Naive thymus-derived CD4-positive, alpha-beta T cell (primary cell): ENCODE results near the gene EGR1. TPM values are rescaled to one million over a fixed set of nuclear protein-coding genes. Genes with fewer than 3 reads are reported as not detected.
A peak's percentile ranks its signal among the peaks of the same experiment; 100 is the strongest.

Experiments
- ATAC-seq: fragments of 150-1000 bp; cut with Tn5 transposase; 2 replicates; pipeline ENCODE4 v1.10.0; 2021; ENCODE audit warnings: mild to moderate bottlenecking, moderate library complexity
- CTCF ChIA-PET: fragments of 350-600 bp; sonication (Branson Sonifier 250); formaldehyde crosslinking; loops from one replicate; lab custom pipeline; 2021; ENCODE audit warnings: antibody characterized with exemption; lab: Charles Lee
- POLR2A ChIA-PET: fragments of 350-600 bp; sonication (Branson Sonifier 250); formaldehyde crosslinking; loops from one replicate; lab custom pipeline; 2021; ENCODE audit warnings: antibody characterized with exemption, inconsistent platforms; lab: Charles Lee
- DNase-seq, 9 donors: peaks; one replicate each; pipeline versions ENCODE4 v3.0.0 to v3.0.0-alpha.2; 2020 to 2022; ENCODE audit warnings: mixed read lengths in 1 of 9
- H3K27ac ChIP-seq: one replicate; pipeline ENCODE4 v1.7.0; 2013; ENCODE audit warnings: mild to moderate bottlenecking, low read depth, low read length, moderate library complexity
- H3K27me3 ChIP-seq, 2 donors: one replicate each; pipeline ENCODE4 v1.7.0; 2013; ENCODE audit warnings: low read length in 2 of 2, mild to moderate bottlenecking in 2 of 2, moderate library complexity in 2 of 2; ENCODE audit not compliant: control insufficient read depth in 2 of 2, insufficient read depth in 2 of 2
- H3K36me3 ChIP-seq, 3 experiments: 1 replicate in 2 of 3; 2 replicates in 1 of 3; pipeline ENCODE4 v1.7.0; 2013; ENCODE audit warnings: low read length in 3 of 3, mild to moderate bottlenecking in 3 of 3, moderate library complexity in 1 of 3; ENCODE audit not compliant: insufficient read depth in 3 of 3, control insufficient read depth in 2 of 3
- H3K4me1 ChIP-seq, 2 donors: one replicate each; pipeline ENCODE4 v1.7.0; 2013; ENCODE audit warnings: low read length in 2 of 2, mild to moderate bottlenecking in 2 of 2, moderate library complexity in 1 of 2; ENCODE audit not compliant: control insufficient read depth in 2 of 2, insufficient read depth in 2 of 2
- H3K4me3 ChIP-seq: 2 replicates; pipeline ENCODE4 v1.7.0; 2013; ENCODE audit warnings: mild to moderate bottlenecking, low read length
- H3K9me3 ChIP-seq, 3 experiments: 1 replicate in 2 of 3; 2 replicates in 1 of 3; pipeline ENCODE4 v1.7.0; 2013; ENCODE audit warnings: low read length in 3 of 3; ENCODE audit not compliant: control insufficient read depth in 2 of 3
- H3K27ac Mint-ChIP-seq, 9 donors: one replicate each; pipeline ENCODE4 v1.8.0; 2020 to 2022; ENCODE audit warnings: mixed read lengths in 9 of 9, mild to moderate bottlenecking in 8 of 9, moderate library complexity in 5 of 9, inconsistent platforms in 2 of 9
- H3K27me3 Mint-ChIP-seq, 5 donors: one replicate each; pipeline ENCODE4 v1.8.0; 2021 to 2022; ENCODE audit warnings: mixed read lengths in 5 of 5, mild to moderate bottlenecking in 1 of 5
- H3K36me3 Mint-ChIP-seq, 5 donors: one replicate each; pipeline ENCODE4 v1.8.0; 2020 to 2022; ENCODE audit warnings: mixed read lengths in 5 of 5, mild to moderate bottlenecking in 3 of 5, inconsistent platforms in 1 of 5
- H3K4me1 Mint-ChIP-seq, 7 donors: one replicate each; pipeline ENCODE4 v1.8.0; 2020 to 2022; ENCODE audit warnings: mixed read lengths in 7 of 7, mild to moderate bottlenecking in 3 of 7, inconsistent platforms in 1 of 7
- H3K4me3 Mint-ChIP-seq, 10 donors: one replicate each; pipeline ENCODE4 v1.8.0; 2020 to 2022; ENCODE audit warnings: mild to moderate bottlenecking in 10 of 10, mixed read lengths in 10 of 10, moderate library complexity in 6 of 10, inconsistent platforms in 2 of 10
- H3K9me3 Mint-ChIP-seq, 11 donors: one replicate each; pipeline ENCODE4 v1.8.0; 2020 to 2022; ENCODE audit warnings: mixed read lengths in 11 of 11, mild to moderate bottlenecking in 4 of 11, inconsistent platforms in 1 of 11, moderate library complexity in 1 of 11
- intact Hi-C, 2 donors: fragments of 100-400 bp; cut with micrococcal nuclease; formaldehyde crosslinking; loops; one replicate each; pipeline ENCODE4 v1.15.1; 2023
- polyA plus RNA-seq, 2 donors: library from polyadenylated mRNA; unstranded; fragments of 300-500 nt; fragmentation: Illumina TruSeq; gene quantifications; one replicate each; pipeline ENCODE4 v1.2.3, GENCODE V29; 2021
- total RNA-seq, 6 experiments: library from RNA in 5 of 6; stranded (reverse) in 5 of 6; gene quantifications; 1 replicate in 5 of 6; 2 replicates in 1 of 6; pipeline ENCODE4 v1.2.3 and lab custom pipeline; 2021 to 2026

Gene EGR1
- total and polyA plus RNA-seq, 7 experiments from 2014 or later, result 0.14 to 68.6 (median 6.8) TPM; not detected in 1

DNA sequence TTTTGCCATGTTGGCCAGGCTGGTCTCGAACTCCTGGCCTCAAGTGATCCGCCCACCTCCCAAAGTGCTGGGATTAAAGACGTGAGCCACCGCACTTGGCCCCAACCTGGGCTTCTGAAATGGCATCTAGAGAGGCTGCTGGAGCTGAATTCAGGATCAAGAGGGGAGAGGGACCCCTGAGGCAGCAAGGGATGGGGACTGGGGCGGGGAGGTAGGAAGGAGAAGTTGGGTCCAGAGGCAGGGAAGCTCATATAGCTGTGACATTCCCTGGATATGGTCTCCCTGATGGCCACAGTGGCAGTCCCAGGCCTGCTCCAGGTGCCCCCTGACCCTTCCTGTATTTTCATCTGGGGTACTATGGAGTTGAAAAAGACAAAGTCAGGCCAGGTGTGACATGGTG lies 14.3 kb upstream of the EGR1 start:
- H3K4me3 Mint-ChIP-seq, result no peak overlapping the region
- H3K27me3 Mint-ChIP-seq, result peaks cover 0 to 3% (median 0%) of the 10 kb centered on the region in 5 donors
- intact Hi-C loops, result loop anchor here (1.0 to 2.0 kb wide), 5 partner anchors 8 to 812 kb away; no protein-coding TSS in a partner anchor
- no peaks in the 10 kb centered on the region for H3K36me3 Mint-ChIP-seq
- ChIA-PET POLR2A (interaction anchor here (0.6 to 1.9 kb wide), 4 partner anchors 14 to 1676 kb away, joined by 3 to 9 read pairs (median 4); partner anchors contain the start of gene EGR1), CTCF (interaction anchor here (0.6 to 6.6 kb wide), 5 partner anchors 10 to 495 kb away, joined by 3 to 91 read pairs (median 8); partner anchors contain the start of gene EGR1)
- Histone ChIP-seq H3K4me1 (peaks cover 7% of the 10 kb centered on the region in 2 donors), H3K9me3 (no peaks in the 10 kb centered on the region), H3K27me3 (no peaks in the 10 kb centered on the region), H3K27ac (no peak overlapping the region), H3K4me3 (no peak overlapping the region), H3K36me3 (no peaks in the 10 kb centered on the region)
- no peak overlapping the region for H3K27ac Mint-ChIP-seq
- ATAC-seq, result no peak
- H3K4me1 Mint-ChIP-seq, result peaks cover 0 to 9% (median 6%) of the 10 kb centered on the region in 7 donors
- DNase-seq, result no peak
- H3K9me3 Mint-ChIP-seq, result no peaks in the 10 kb centered on the region

- no peak for DNase-seq
- peaks cover 0 to 16% (median 7%) of the 10 kb centered on the region in 7 donors for H3K4me1 Mint-ChIP-seq
- no peak overlapping the region for H3K4me3 Mint-ChIP-seq
- ChIA-PET POLR2A (no interaction called here), CTCF (interaction anchor here (0.6 to 0.9 kb wide), 3 partner anchors 51 to 1247 kb away, joined by 3 to 4 read pairs (median 3); no protein-coding TSS in a partner anchor)
- H3K9me3 ChIP-seq, result no peaks in the 10 kb centered on the region
- no peak overlapping the region for H3K27ac Mint-ChIP-seq
- no peaks in the 10 kb centered on the region for H3K36me3 ChIP-seq
- H3K9me3 Mint-ChIP-seq, result no peaks in the 10 kb centered on the region
- no peak overlapping the region for H3K4me3 ChIP-seq
- H3K36me3 Mint-ChIP-seq, result no peaks in the 10 kb centered on the region
- no peak for ATAC-seq
- no peaks in the 10 kb centered on the region for H3K27me3 ChIP-seq
- H3K27me3 Mint-ChIP-seq, result peaks cover 0 to 3% (median 0%) of the 10 kb centered on the region in 5 donors
- intact Hi-C loops, result no loop called here
- peaks cover 7% of the 10 kb centered on the region in 2 donors for H3K4me1 ChIP-seq
- no peak overlapping the region for H3K27ac ChIP-seq
Observed at GRCh38 chr5:138452720-138453119, 12.6 kb upstream of the EGR1 start.

DNA sequence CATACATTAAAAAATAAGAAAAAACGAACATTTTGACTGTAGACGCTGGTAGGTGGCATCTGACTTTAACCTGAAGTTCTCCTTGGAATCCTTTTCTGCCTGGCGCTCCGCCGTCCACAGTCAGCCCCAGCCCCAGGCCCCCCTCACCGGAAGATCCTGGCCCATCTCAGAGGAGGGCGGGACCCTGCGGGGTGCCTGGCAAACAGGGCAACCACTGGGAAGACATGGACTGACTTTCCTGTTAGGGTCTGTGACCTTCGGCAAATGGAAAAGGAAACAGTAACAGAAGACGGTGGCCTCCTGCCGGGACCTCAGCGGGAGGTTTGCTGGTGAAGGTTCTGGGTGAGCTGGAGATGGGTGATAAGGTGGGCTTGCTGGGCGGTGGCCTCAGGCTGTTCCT lies 11.7 kb upstream of the EGR1 start:
- no peaks in the 10 kb centered on the region for H3K36me3 Mint-ChIP-seq
- H3K4me3 Mint-ChIP-seq, result no peak overlapping the region
- H3K27me3 Mint-ChIP-seq, result no peaks in the 10 kb centered on the region
- Histone ChIP-seq H3K4me3 (no peak overlapping the region), H3K9me3 (no peaks in the 10 kb centered on the region), H3K27me3 (no peaks in the 10 kb centered on the region), H3K4me1 (peaks cover 9 to 16% of the 10 kb centered on the region in 2 donors), H3K27ac (no peak overlapping the region), H3K36me3 (no peaks in the 10 kb centered on the region)
- H3K9me3 Mint-ChIP-seq, result no peaks in the 10 kb centered on the region
- ATAC-seq (no peak), DNase-seq (no peak)
- no peak overlapping the region for H3K27ac Mint-ChIP-seq
- peaks cover 4 to 25% (median 15%) of the 10 kb centered on the region in 7 donors for H3K4me1 Mint-ChIP-seq
- POLR2A ChIA-PET, result no interaction called here
- CTCF ChIA-PET, result no interaction called here
- intact Hi-C loops, result no loop called here

GRCh38 chr5:138454121-138454520 lies 11.2 kb upstream of the EGR1 start:
- peaks cover 14 to 21% of the 10 kb centered on the region in 2 donors for H3K4me1 ChIP-seq
- ATAC-seq (no peak), DNase-seq (no peak)
- ChIA-PET POLR2A (no interaction called here), CTCF (interaction anchor here (0.8 to 1.5 kb wide), 2 partner anchors 10 to 11 kb away, joined by 3 to 4 read pairs; partner anchors contain the start of gene EGR1)
- no peak overlapping the region for H3K4me3 ChIP-seq
- Mint-ChIP-seq H3K27me3 (no peaks in the 10 kb centered on the region), H3K4me3 (no peak overlapping the region), H3K36me3 (peaks cover 0 to 3% (median 0%) of the 10 kb centered on the region in 5 donors), H3K4me1 (peaks cover 9 to 30% (median 20%) of the 10 kb centered on the region in 7 donors), H3K9me3 (no peaks in the 10 kb centered on the region), H3K27ac (peak overlapping the region in 1 of 9 donors; percentile 51)
- no peaks in the 10 kb centered on the region for H3K27me3 ChIP-seq
- H3K36me3 ChIP-seq, result no peaks in the 10 kb centered on the region
- intact Hi-C loops, result no loop called here
- no peaks in the 10 kb centered on the region for H3K9me3 ChIP-seq
- no peak overlapping the region for H3K27ac ChIP-seq

GRCh38 chr5:138455232-138455930 lies 9.9 kb upstream of the EGR1 start:
- H3K36me3 Mint-ChIP-seq, result peaks cover 0 to 4% (median 0%) of the 10 kb centered on the region in 5 donors
- no peak overlapping the region for H3K4me3 Mint-ChIP-seq
- no peak for DNase-seq
- no peaks in the 10 kb centered on the region for H3K27me3 Mint-ChIP-seq
- no peaks in the 10 kb centered on the region for H3K9me3 Mint-ChIP-seq
- H3K36me3 ChIP-seq, result no peaks in the 10 kb centered on the region
- H3K9me3 ChIP-seq, result no peaks in the 10 kb centered on the region
- peaks cover 14 to 38% (median 27%) of the 10 kb centered on the region in 7 donors for H3K4me1 Mint-ChIP-seq
- peaks cover 20 to 27% of the 10 kb centered on the region in 2 donors for H3K4me1 ChIP-seq
- ChIA-PET CTCF (interaction anchor here (0.9 to 1.6 kb wide), 4 partner anchors 10 to 48 kb away, joined by 3 to 5 read pairs (median 4); partner anchors contain the start of gene EGR1), POLR2A (interaction anchor here (1.1 kb wide), 1 partner anchor 9 kb away, joined by 3 read pairs; no protein-coding TSS in a partner anchor)
- no peak overlapping the region for H3K27ac ChIP-seq
- H3K4me3 ChIP-seq, result no peak overlapping the region
- peak overlapping the region in 1 of 9 donors; percentile 53 for H3K27ac Mint-ChIP-seq
- H3K27me3 ChIP-seq, result no peaks in the 10 kb centered on the region
- no peak for ATAC-seq
- intact Hi-C loops, result no loop called here

DNA sequence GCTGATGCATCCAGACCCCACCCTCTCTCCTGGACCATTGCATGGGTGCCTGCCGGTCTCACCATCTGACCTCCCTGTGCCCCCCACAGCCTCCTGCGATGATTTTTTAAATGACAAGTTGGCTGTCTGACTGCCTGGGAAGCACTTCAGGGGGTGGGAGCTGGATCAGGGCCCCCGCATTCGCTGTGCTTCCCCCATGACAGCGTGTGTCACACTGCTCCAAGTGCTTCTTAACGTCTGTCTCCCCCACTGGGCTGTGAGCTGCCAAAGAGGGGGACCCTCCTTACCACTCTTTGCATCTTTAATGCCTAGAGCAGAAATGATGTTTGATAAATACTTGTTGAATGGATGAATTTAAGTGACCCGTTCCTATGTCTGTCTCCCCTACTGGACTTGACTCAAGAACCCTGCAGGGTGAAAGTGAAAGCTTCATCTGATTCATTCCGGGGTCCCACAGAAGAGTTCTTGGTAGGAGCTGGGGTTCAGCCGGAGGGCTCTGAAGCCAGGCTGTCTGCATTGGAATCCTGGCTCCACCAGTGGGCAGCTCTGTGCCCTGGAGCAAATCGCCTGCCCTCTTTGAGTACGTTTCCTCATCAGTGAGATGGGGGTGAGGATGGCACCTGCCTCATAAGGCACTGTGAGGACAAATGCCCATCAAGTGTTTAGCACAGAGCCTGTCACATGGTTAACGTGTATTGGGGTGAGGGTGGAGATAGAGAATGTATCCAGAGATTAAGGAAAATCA lies 7.6 kb upstream of the EGR1 start:
- no peaks in the 10 kb centered on the region for H3K9me3 ChIP-seq
- H3K36me3 ChIP-seq, result no peaks in the 10 kb centered on the region
- H3K27ac ChIP-seq, result no peak overlapping the region
- H3K27me3 ChIP-seq, result no peaks in the 10 kb centered on the region
- intact Hi-C loops, result no loop called here
- H3K4me1 ChIP-seq, result peaks cover 20 to 28% of the 10 kb centered on the region in 2 donors
- Mint-ChIP-seq H3K4me3 (peak overlapping the region; percentile 20 to 88 (median 57)), H3K36me3 (peaks cover 0 to 4% (median 0%) of the 10 kb centered on the region in 5 donors), H3K4me1 (peaks cover 22 to 48% (median 40%) of the 10 kb centered on the region in 7 donors), H3K27me3 (no peaks in the 10 kb centered on the region), H3K27ac (peak overlapping the region in 8 of 9 donors; percentile 47 to 98 (median 74)), H3K9me3 (no peaks in the 10 kb centered on the region)
- H3K4me3 ChIP-seq, result no peak overlapping the region
- ChIA-PET POLR2A (interaction anchor here (0.5 kb wide), 1 partner anchor 29 kb away, joined by 3 read pairs; no protein-coding TSS in a partner anchor), CTCF (interaction anchor here (2.1 kb wide), 1 partner anchor 46 kb away, joined by 10 read pairs; no protein-coding TSS in a partner anchor)
- no peak for DNase-seq
- no peak for ATAC-seq
